Peyer's patch (tissue), 4 donors: ENCODE results near the gene OSBPL3. TPM values are rescaled to one million over a fixed set of nuclear protein-coding genes. Genes with fewer than 3 reads are reported as not detected.

Experiments
- DNase-seq, 3 donors: peaks; one replicate each; pipeline ENCODE4 v3.0.0-alpha.2; 2017 to 2019
- H3K27ac ChIP-seq, 4 donors: fragments of 200-600 bp; sonication (generic); one replicate each; pipeline ENCODE4 v1.5.1; 2016 to 2019
- H3K27me3 ChIP-seq, 2 donors: fragments of 200-600 bp; sonication (generic); one replicate each; pipeline ENCODE4 v1.5.1; 2019
- H3K36me3 ChIP-seq, 3 donors: fragments of 200-600 bp; sonication (generic); one replicate each; pipeline ENCODE4 v1.5.1; 2016 to 2019
- H3K4me1 ChIP-seq, 4 donors: fragments of 200-600 bp; sonication (generic); one replicate each; pipeline ENCODE4 v1.5.1; 2016 to 2019
- H3K4me3 ChIP-seq, 4 donors: fragments of 200-600 bp; sonication (generic); 1 replicate in 3 of 4; 2 replicates in 1 of 4; pipeline ENCODE4 v1.5.1; 2016 to 2019; ENCODE audit warnings: mild to moderate bottlenecking in 1 of 4
- H3K9me3 ChIP-seq, 4 donors: fragments of 200-600 bp; sonication (generic); one replicate each; pipeline ENCODE4 v1.5.1; 2016 to 2019; ENCODE audit warnings: mild to moderate bottlenecking in 1 of 4
- CTCF ChIP-seq, 6 experiments: fragments of 450-650 bp in 4 of 6; fragments of 200-600 bp in 2 of 6; sonication (generic) in 1 of 6; IDR thresholded peaks; one replicate each; pipeline ENCODE4 v1.5.1; 2017 to 2019; ENCODE audit warnings: antibody characterized with exemption in 6 of 6, mild to moderate bottlenecking in 3 of 6, moderate library complexity in 1 of 6
- POLR2A ChIP-seq, 2 donors: fragments of 450-650 bp; IDR thresholded peaks; one replicate each; pipeline ENCODE4 v1.5.1; 2017; ENCODE audit warnings: antibody characterized with exemption in 2 of 2, mild to moderate bottlenecking in 2 of 2, moderate library complexity in 2 of 2
- total RNA-seq, 4 donors: library from RNA; depleted of rRNA; stranded (reverse); fragments of >200 nt; gene quantifications; one replicate each; pipeline ENCODE4 v1.1.0, GENCODE V29; 2016

OSBPL3 gene
- total RNA-seq, 4 donors from 2014 or later, result 20.1 to 67.7 (median 22.2) TPM

GRCh38 chr7:24750441-24751055 is 229.4 kb downstream of the OSBPL3 start:
- no peak overlapping the region for H3K27ac ChIP-seq
- no peak for DNase-seq
- TF ChIP-seq CTCF (IDR thresholded peaks at IDR 0.05), result no peak
- TF ChIP-seq POLR2A (IDR thresholded peaks at IDR 0.05), result no peak

GRCh38 chr7:24748521-24748920 is 231.5 kb downstream of the OSBPL3 start:
- TF ChIP-seq CTCF (IDR thresholded peaks at IDR 0.05) (no peak), POLR2A (IDR thresholded peaks at IDR 0.05) (no peak)
- no peak for DNase-seq
- Histone ChIP-seq H3K9me3 (no peaks in the 10 kb centered on the region), H3K4me1 (peaks cover 0 to 4% (median 0%) of the 10 kb centered on the region in 4 donors), H3K36me3 (no peaks in the 10 kb centered on the region), H3K27ac (no peak overlapping the region), H3K4me3 (no peak overlapping the region), H3K27me3 (no peaks in the 10 kb centered on the region)

More at GRCh38 chr7:24750441-24751055, 229.4 kb downstream of the OSBPL3 start:
- Histone ChIP-seq H3K4me1 (peaks cover 0 to 4% (median 0%) of the 10 kb centered on the region in 4 donors), H3K36me3 (no peaks in the 10 kb centered on the region), H3K4me3 (no peak overlapping the region), H3K27me3 (no peaks in the 10 kb centered on the region), H3K9me3 (no peaks in the 10 kb centered on the region)

Other genes with a start within 250 kb of the OSBPL3 start
- 100 to 1,000 TPM in 3 of 4 donors, 10 to 100 TPM in 1; 14.0 to 177 (median 135) TPM for gene GSDME, start 222.7 kb downstream of the OSBPL3 start, total RNA-seq
- 10 to 100 TPM; 32.1 to 68.0 (median 53.1) TPM for gene CYCS, start 145.1 kb upstream of the OSBPL3 start, total RNA-seq
- not detected for gene NPVF, start 248.3 kb upstream of the OSBPL3 start, total RNA-seq